Measurements from ENCODE around the gene MASTL. TPM values are rescaled to one million over a fixed set of nuclear protein-coding genes. Genes with fewer than 3 reads are reported as not detected.
"Not testable (repeated sequence)": the region's sequence is repeated elsewhere in the genome, so short reads cannot be mapped to it uniquely, and the experiment has no call there.

The MASTL gene
- 10 to 100 TPM; 10.1 to 15.5 (median 14.3) TPM for polyA plus RNA-seq (ENCODE audit: insufficient read length in 4 of 4)

DNA sequence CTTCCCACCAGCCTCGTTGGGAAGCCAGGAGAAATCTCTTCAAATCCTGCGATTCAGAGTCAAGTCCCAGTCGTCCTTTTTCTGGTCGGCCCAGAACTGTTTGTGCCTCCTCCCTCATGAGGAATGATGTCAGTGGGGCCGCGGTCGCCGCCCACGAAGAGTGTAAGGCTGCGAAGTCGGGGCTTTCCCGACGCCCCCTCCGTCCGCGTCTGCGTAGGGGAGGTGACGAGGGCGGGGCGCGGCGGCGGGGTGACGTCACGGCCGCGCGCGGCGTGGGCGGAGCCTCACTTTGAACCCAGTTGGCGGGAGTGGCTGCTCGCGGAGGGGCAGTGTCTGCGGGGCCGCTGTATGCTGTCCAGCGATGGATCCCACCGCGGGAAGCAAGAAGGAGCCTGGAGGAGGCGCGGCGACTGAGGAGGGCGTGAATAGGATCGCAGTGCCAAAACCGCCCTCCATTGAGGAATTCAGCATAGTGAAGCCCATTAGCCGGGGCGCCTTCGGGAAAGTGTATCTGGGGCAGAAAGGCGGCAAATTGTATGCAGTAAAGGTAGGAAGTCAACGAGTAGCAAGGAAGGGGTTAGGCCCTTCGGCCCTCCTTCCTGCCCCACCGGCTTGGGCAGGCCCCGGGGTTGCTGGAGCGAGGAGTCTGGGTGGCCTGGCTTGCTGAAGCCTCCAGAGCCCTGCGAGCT lies at the start of gene MASTL:
MASTL (plus strand) TSS at position 287 of the 689 bp plus-strand sequence; CDS start at position 362, 75 bp downstream.
- peak; percentile 78 to 87 (median 84) for DNase-seq (ENCODE audit: low read depth in 4 of 4, low spot score in 2 of 4)

DNA sequence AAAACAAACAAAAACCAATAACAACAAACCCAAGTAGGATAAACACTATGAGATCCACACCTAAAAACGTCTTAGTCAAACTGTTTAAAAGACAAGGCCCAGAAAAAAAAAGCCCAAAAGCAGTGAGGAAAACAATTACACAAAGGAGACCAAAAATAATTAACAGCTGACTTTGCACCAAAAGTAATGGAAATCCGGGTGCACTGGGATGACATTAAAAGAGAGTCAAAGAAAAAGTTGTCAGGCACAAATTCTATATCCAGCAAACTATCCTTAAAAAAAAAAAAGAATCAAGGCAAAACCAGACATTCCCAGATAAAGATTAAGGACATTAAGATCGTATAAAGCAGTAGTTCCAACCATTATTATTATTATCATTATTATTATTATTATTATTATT lies 47.0 kb upstream of the MASTL start:
- DNase-seq (ENCODE audit: low read depth in 4 of 4, low spot score in 2 of 4): no peak

DNA sequence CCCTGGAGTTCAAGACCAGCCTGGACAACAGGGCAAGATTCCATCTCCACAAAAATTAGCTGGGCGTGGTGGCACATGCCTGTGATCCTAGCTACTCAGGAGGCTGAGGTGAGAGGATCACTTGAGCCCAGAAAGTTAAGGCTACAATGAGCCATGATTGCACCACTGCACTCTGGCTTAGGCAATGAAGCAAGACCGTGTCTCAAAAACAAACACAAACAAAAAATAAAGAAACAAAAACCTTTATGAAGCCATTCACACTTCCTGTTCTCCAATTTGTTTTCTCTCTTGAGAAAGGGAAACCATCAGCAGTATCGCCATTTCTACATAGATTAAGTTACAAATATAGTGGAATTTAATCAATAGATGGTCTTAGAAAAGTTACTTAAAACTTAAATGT lies 20.8 kb upstream of the MASTL start:
- DNase-seq (ENCODE audit: low read depth in 4 of 4, low spot score in 2 of 4): no peak

DNA sequence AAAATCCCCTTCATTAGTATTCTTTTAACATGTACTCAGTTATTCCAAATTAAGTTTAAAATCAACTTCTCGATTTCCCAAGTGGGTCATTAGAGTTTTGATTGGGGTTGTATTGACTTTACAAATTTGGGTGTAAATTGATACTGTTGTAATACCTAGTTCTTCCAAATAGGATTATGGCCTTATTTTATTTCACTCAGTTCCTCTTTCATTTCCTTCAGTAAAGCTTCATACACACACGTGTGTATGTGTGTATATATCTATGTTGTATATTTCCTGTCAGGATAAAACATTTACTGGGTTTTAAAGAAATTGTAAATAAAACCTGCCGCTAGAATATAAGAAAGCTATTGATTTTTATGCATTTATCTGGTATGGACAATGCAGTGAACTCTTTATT lies 16.9 kb upstream of the MASTL start:
- DNase-seq (ENCODE audit: low read depth in 4 of 4, low spot score in 2 of 4): no peak

DNA sequence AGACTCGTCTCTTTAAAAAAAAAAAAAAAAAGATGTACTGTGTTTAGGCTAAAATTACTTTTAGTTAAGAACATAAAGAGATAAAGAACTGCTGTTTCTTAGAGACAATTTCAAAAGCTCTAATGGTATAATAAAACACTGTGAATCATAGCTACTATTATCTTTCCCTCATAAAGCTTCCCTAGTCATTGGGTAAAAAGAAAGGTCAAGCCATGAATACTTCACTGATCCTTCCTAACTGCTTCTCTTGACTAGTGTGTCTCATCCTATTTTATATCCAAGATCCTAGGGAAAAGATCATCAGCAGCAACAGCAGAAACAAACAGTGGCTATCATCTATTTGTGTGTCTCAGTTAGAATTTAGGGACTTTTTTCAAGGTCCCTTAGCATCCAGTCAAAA lies 11.5 kb upstream of the MASTL start:
- DNase-seq (ENCODE audit: low read depth in 4 of 4, low spot score in 2 of 4): no peak

DNA sequence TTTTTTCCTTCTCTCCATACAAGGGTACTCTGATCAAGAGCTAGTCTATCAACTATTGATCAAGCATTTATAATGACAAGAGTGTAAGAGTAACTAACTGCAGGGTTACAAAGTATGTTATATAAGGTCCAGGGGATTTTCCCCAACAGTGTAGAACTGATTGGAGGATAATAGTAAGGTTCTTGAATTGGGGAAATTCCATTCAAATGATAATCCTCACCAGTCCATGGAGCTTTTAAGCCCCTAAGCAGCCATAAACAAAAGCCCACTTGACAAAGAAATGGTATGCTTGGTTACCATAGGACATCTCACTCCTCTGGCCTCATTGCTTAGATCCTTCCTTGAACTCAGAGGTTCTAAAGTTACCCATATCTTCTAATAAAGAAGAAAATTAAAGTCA lies 9.2 kb upstream of the MASTL start:
- DNase-seq (ENCODE audit: low read depth in 4 of 4, low spot score in 2 of 4): no peak

DNA sequence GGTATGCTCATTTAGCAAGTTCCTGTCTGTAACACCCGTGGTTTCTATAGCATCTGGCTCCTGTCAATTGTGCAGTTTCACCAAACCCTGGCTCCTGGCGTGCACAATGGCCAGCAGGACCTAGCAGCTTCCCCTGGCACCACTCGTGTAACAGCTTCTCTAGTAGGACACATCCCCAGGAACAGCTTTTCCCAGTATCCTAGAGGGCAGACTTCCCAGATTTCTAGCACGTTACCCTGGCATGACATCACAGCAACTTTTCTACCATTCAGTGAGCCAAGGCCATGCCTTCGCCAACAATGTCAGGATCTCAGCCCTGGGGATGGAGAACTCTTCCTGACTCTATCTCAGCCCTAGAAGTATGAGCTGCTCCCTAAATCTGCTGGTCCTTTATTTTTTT lies 7.5 kb upstream of the MASTL start:
- no peak for DNase-seq (ENCODE audit: low read depth in 4 of 4, low spot score in 2 of 4)

DNA sequence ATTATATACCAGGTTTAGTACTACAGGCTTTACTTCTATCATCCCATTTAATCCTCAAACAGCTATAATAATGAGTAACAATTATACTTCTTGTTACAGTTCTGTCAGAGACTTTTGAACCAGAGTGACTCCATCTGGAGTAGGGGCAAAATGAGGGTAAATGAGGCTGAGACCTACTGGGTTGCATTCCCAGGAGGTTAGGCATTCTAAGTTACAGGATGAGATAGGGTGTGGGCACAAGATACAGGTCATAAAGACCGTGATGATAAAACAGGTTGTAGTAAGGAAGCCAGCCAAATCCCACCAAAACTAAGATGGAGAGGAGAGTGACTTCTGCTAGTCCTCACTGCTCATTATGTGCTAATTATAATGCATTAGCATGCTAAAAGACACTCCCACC lies 4.9 kb upstream of the MASTL start:
- DNase-seq (ENCODE audit: low read depth in 4 of 4, low spot score in 2 of 4): no peak

DNA sequence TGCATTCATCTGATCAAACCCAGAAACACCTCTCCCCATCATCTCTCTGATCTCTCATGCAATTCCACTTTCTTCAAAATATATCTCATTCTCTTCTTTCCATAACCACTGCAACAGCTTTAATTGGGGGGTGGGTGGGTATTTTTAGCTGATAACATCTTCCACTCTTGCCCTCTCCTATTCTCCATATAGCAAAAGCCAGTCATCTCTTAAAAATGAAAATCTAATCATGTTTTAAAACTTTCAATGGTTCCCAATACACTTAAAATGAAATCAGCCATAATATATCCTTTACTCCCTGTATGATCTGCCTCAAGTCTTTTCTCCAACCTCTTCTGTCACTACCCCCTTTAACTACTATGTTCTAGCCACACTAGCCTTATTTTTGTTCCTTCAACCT lies 2.5 kb upstream of the MASTL start:
- no peak for DNase-seq (ENCODE audit: low read depth in 4 of 4, low spot score in 2 of 4)

DNA sequence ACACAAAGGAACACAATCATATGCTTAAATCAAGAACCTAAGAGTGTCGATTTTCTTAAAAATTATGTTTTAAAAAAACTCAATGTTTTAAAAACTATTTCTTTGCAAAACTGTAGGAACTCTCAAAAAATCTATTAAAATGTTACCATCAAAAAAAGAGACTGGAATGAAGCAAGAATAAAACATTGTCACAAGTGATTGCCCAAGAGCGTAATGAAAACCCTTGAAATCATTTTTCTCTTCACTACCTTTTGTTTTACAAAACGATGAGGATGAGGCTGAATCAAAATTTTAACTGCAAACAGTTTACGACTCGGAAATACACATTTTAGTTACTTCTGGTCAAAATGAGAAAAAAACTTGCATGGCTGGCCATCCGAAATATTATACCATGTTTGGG lies 1.8 kb upstream of the MASTL start:
- no peak for DNase-seq (ENCODE audit: low read depth in 4 of 4, low spot score in 2 of 4)

DNA sequence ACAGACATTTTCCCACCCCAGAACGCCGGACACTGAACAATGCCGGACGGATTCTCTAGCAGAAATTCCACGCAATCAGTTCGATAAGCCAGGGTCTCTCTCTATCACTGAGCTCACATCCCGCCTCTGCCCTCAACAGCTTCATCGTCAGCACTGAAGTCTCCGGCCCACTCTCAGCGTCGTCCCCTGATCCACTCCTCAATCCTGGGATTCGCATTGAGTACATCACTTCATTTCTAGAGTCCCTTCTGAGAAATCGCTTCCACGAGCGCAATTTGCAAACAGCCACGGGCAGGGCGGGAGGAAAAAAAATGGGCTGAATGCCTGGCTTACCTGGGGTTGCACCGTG lies 1.3 kb upstream of the MASTL start:
- DNase-seq (ENCODE audit: low read depth in 4 of 4, low spot score in 2 of 4): peak; percentile 23 to 67 (median 39)

DNA sequence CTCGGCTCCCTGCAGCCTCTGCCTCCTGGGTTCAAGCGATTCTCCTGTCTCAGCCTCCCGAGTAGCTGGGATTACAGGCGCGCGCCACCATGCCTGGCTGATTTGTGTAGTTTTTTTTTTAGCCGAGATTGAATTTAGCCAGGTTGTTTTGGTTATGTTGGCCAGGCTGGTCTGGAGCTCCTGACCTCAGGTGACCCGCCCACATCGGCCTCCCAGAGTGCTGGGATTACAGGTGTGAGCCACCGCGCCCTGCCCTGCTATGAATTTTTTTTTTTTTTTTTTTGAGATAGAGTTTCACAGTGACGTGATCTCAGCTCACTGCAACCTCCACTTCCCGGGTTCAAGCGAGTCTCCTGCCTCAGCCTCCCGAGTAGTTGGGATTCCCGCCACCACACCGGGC lies 1.4 kb downstream of the MASTL start:
- DNase-seq (ENCODE audit: low read depth in 4 of 4, low spot score in 2 of 4): not testable (repeated sequence)

DNA sequence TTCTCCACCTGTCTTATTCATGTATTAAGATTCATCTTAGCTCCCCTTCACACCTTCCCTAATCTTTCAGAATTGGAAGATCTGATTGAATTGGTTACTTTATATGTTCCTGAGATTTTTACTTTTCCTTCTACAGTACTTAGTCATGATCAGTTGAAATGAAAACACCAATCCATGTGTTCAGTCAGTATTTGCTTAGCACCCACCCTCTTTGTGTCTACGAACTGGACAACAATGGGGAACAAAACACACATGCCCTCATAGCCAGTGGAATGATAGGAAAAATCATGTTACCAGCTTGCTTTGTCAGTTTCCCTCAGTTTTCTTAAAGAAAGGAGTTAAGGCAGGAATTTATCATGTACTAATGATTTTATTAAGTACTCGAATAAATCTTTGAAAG lies 2.0 kb downstream of the MASTL start:
- no peak for DNase-seq (ENCODE audit: low read depth in 4 of 4, low spot score in 2 of 4)

DNA sequence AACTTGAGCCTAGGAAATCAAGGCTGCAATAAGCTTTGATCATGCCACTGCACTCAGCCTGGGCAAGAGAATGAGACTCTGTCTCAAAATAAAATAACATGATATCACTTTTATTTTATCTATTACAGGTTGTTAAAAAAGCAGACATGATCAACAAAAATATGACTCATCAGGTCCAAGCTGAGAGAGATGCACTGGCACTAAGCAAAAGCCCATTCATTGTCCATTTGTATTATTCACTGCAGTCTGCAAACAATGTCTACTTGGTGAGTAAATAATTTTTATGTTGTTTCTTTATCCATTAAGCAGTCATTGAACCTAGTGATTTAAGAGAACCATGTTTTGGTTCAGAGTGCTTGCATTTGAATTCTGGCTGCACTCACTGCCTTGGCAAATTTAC lies 3.3 kb downstream of the MASTL start:
- no peak for DNase-seq (ENCODE audit: low read depth in 4 of 4, low spot score in 2 of 4)

DNA sequence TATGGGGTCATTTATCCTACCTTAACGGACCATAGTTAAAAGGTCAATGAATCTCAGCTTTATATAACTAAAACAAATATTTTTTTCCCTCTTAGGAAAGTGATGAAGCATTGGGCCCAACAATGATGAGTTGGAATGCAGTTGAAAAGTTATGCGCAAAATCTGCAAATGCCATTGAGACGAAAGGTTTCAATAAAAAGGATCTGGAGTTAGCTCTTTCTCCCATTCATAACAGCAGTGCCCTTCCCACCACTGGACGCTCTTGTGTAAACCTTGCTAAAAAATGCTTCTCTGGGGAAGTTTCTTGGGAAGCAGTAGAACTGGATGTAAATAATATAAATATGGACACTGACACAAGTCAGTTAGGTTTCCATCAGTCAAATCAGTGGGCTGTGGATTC lies 14.7 kb downstream of the MASTL start:
- no peak for DNase-seq (ENCODE audit: low read depth in 4 of 4, low spot score in 2 of 4)

DNA sequence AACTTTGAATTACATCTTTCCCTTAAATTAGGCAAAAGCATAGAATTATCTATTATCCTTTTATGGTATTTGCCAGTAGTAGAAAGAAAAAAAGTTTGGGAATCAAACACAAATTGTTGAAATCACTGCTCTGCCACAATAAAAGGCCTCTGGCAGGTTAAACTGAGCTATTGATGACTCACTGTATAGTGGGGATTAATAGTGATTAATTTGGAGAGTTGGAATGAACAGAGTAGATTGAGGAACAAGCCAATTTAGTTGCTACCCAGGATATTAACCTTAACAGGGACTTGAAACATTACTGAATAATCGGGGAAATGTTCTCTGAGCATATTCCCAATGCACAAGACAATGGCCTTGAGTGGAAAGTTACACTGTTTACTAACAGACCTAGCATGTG lies 33.1 kb downstream of the MASTL start:
- DNase-seq (ENCODE audit: low read depth in 4 of 4, low spot score in 2 of 4): no peak

DNA sequence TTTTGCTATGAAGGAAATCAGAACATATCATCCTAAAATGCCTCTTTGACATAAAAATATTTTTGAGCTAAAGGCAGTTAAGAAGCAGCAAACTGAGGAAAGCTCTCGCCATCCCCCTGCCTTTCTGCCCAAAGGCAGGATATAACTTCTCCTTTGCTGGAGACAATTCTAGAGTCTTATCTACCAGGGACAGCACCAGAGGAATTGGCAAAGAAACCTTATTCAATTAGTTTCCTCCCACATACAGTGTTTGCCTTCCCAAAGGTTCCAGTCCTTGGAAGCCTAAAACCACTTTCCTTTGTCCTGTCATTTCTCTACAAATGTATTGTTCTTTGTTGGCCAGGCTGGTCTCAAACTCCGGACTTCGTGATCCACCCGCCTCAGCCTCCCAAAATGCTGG lies 33.7 kb downstream of the MASTL start:
- no peak for DNase-seq (ENCODE audit: low read depth in 4 of 4, low spot score in 2 of 4)

DNA sequence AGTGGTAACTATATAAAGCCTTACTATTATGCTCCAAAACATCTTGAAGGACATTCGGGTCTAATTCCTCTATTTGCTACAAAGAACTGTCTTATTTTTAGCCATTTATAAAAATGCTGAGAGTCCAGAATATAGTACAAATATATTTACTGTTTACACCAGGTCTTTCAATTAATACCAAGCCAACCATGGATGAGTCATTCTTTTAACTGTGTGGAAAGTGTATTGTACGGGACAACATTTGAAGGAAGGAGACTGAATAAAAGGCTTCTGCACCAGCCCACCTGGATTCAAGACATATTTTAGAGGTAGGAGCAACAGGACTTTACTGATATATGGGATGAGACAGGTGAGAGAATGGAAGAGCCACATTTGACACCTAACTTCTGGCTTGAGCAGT lies 35.4 kb downstream of the MASTL start:
- DNase-seq (ENCODE audit: low read depth in 4 of 4, low spot score in 2 of 4): no peak

DNA sequence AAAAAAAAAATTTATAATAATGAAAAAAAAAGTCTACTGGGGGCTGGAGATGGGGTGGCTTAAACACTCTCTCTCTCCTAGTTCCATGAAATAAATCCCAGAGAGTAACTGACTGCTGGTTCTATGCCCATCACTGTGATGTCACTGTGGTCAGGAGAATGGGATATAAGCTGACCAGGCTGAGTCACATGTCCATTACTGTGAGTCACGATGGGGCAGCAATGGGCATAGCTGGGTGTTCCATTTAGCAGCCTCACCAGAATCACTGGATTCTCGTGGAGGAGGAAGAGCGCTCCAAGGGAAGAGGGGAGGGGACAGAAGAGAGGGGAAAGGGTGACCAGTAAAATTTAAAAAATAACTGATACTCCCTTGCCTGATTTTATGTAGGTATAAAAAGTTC lies 37.1 kb downstream of the MASTL start:
- DNase-seq (ENCODE audit: low read depth in 4 of 4, low spot score in 2 of 4): no peak

DNA sequence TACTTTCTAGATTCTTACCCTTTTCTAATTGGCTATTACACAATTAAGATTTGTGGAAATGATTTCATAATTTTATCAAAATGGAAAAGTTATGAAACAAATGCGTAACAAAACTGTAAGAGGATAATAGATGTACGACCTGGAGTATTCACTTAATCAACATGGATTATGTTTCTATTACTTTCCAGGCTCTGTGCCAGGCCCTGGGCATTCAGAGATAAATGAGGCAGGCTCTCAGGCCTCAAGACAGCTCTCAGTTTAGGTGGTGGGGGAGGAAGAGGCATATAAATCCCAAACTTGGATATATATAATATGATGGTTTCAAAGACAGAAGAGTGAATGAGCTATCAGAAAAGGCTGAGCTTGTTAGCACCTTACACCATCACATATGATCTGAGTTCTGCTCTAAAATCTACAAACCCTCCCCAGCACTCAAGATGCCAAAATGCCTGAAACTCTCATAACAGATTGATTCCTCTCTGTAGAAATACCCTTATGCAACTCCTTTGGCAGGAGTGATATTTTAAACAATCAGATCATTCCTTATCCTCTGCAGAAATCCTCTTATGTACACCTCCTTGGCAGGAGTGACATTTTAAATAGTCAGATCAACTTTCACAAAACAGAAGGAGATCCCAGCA lies 42.9 kb downstream of the MASTL start:
- DNase-seq (ENCODE audit: low read depth in 4 of 4, low spot score in 2 of 4): no peak

DNA sequence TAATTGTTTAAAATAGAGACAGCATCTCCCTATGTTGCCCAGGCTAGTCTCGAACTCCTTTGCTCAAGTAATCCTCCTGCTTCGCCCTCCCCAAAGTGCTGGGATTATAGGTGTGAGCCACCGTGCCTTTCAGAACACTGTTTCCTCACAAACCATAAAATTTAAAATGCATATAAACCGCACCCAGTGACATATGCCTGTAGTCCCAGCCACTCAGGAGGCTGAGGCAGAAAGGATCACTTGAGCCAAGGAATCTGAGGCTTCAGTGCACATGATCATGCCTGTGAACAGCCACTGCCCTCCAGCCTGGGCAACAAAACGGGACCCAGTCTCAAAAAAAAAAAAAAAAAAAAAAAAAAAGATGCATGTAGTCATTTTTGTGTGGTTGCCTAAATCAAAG lies 48.7 kb downstream of the MASTL start:
- DNase-seq (ENCODE audit: low read depth in 4 of 4, low spot score in 2 of 4): no peak

DNA sequence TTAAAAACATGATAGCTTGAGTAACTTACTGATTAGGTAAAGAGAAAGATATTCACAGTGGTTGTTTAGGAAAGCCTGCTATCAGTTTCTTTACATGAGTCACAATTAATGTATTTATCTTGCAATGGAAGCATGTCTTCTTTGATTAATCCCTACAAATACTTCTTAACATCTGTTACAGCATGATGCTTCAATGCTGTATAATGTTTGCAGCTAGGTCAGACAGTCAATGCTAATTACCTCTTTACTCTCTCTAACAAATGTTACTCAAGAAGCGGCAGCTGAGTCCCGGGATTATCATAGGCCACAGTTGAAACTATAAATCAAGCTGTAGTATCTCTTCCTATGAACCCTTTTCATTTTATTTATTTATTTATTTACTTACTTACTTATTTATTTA lies 52.2 kb downstream of the MASTL start:
- no peak for DNase-seq (ENCODE audit: low read depth in 4 of 4, low spot score in 2 of 4)

DNA sequence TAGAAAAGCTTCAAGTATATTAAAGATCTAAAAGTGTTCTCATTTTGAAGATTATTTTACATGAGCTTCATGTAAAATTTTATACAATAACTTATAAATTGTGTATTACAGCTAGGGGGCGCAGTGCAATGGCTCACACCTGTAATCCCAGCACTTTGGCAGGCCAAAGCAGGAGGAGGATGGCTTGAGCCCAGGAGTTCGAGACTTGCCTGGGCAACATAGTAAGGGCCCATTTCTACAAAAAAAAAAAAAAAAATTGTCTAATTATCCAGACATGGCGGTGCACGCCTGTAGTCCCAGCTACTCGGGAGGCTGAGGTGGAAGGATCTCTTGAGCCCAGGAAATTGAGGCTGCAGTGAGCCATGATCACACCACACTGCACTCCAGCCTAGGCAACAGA lies 68.8 kb downstream of the MASTL start:
- DNase-seq (ENCODE audit: low read depth in 4 of 4, low spot score in 2 of 4): no peak

Data from left renal cortex interstitium (tissue), 4 donors.